Kidney epithelial cell (primary cell): Measurements from ENCODE around the gene GID4. TPM values are rescaled to one million over a fixed set of nuclear protein-coding genes. Genes with fewer than 3 reads are reported as not detected.

Source experiments
- DNase-seq: peaks from one replicate; pipeline ENCODE4 v3.0.0-alpha.2; 2010; ENCODE audit warnings: low read depth
- H3K27me3 ChIP-seq: 2 replicates; pipeline ENCODE4 v1.6.0; 2011; ENCODE audit warnings: low read length; ENCODE audit not compliant: control insufficient read depth, insufficient read depth
- H3K36me3 ChIP-seq: 2 replicates; pipeline ENCODE4 v1.5.1; 2011; ENCODE audit warnings: low read length; ENCODE audit not compliant: control insufficient read depth, insufficient read depth
- H3K4me3 ChIP-seq: 2 replicates; pipeline ENCODE4 v1.5.1; 2011; ENCODE audit warnings: low read depth, mild to moderate bottlenecking, control low read depth, low read length
- total RNA-seq: library from RNA; depleted of rRNA; stranded (reverse); fragments of >200 nt; gene quantifications from 2 replicates; pipeline ENCODE4 v1.2.3, GENCODE V29; 2015
- TF ChIP-seq, protein P1 (sequence below): IDR thresholded peaks from 2 replicates; pipeline ENCODE4 v1.5.1; 2011; ENCODE audit warnings: mild to moderate bottlenecking, moderate library complexity, low read length, control low read depth, inconsistent platforms; ENCODE audit not compliant: insufficient read depth, poor library complexity, severe bottlenecking

GID4 gene
- total RNA-seq, 1 donor from 2014 or later, result 8.6 TPM

DNA sequence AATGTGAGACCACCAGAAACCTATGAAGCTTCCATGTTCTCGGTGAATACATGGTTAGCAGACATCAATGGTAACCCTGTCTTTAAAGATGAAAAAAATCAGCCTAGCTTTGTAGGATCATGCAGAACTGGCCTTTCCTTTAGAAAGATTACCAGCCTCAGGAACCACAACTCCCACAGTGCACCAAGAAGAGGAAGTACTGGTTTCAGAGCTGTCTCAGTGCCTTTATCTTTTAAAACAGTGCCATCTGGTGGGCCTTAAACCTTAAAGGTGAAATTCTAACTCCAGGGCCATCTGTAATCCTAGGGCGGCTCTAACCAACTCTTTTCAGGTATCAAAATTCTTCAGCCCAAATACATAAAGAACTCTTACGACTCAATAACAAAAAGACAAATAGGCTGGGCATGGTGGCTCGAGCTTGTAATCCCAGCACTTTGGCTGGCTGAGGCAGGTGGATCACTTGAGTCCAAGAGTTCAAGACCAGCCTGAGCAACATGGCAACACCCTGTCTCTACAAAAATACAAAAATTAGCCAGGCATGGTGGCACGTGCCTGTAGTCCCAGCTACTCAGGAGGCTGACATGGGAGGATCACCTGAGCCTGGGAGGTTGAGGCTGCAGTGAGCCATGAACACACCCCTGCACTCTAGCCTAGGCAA lies 5.6 kb upstream of the GID4 start:
- TF ChIP-seq, protein P1, sequence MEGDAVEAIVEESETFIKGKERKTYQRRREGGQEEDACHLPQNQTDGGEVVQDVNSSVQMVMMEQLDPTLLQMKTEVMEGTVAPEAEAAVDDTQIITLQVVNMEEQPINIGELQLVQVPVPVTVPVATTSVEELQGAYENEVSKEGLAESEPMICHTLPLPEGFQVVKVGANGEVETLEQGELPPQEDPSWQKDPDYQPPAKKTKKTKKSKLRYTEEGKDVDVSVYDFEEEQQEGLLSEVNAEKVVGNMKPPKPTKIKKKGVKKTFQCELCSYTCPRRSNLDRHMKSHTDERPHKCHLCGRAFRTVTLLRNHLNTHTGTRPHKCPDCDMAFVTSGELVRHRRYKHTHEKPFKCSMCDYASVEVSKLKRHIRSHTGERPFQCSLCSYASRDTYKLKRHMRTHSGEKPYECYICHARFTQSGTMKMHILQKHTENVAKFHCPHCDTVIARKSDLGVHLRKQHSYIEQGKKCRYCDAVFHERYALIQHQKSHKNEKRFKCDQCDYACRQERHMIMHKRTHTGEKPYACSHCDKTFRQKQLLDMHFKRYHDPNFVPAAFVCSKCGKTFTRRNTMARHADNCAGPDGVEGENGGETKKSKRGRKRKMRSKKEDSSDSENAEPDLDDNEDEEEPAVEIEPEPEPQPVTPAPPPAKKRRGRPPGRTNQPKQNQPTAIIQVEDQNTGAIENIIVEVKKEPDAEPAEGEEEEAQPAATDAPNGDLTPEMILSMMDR, result peak; percentile 56
- Histone ChIP-seq H3K36me3 (no peaks in the 10 kb centered on the region), H3K4me3 (no peak overlapping the region), H3K27me3 (no peaks in the 10 kb centered on the region)
- DNase-seq, result peak; percentile 65

DNA sequence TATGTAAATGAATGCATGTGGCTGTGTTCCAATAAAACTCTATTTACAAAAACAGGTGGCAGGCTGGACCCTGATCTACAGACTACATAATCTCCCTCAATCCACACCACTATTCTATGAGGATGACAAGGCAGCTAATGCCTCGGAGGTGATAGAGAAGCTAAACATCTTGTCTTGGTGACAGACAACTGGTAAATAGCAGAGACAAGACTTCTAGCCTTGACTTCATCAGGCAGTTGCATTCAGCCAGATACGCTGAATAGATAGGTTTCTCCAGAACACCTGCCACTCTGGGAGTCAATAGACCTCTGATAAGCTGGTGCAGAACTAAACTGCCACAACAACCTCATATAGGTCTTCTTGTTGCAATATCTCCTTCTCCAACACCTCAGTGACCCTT lies 3.5 kb upstream of the GID4 start:
- H3K27me3 ChIP-seq, result no peaks in the 10 kb centered on the region
- DNase-seq, result no peak
- no peak overlapping the region for H3K4me3 ChIP-seq
- TF ChIP-seq, protein P1, result no peak
- H3K36me3 ChIP-seq, result no peaks in the 10 kb centered on the region

DNA sequence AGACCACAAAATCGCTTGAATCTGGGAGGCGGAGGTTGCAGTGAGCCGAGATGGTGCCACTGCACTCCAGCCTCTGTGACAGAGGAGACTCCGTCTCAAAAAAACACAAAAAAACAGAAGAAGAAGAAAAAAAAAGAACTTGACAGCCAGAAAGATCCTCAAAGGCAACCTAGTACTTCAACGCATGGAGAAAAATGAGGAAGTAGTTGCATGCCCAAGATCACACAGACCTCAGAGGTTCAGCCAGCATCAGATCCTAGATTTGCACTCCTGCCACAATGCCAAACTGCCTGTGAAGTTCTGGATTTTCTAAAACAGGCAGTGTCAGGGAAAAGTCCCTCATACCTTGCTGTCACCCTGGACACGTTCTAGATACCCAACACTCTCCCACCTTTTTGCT lies 1.7 kb upstream of the GID4 start:
- no peak for DNase-seq
- H3K4me3 ChIP-seq, result no peak overlapping the region
- TF ChIP-seq, protein P1, result no peak

DNA sequence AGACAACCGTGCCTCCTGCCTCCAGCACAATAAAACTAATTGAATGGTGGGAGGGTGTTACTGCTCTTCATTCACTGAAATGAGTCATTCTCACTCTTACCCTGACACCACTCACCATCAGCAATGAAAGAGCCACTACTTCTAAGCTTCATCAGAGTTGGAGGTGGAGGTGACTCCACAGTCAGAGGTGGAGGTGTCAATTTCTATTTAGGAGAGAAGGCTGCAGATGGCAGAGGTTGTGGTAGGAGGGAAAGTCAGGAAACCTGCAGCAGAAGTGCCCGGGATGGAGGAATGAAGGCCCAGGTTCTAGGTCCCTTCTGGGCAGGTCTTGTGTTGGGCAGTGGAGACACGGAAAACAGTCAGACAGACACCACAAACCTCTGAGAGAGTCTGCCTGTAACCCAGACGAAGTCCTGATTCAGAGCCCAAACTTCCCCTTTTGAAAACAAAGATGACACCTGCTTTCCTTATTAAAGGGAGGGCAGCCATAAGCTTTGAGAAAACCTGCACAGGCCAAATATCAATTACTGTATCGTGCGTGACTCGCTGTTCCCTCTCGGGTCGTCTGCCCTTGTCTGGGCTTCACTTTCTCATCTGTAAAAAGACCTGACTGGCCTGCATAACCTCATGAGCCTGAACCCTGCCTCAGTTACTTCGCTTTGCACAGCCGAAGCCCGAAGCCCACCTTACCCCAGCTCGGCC lies 908 bp upstream of the GID4 start:
- peak overlapping the region; percentile 98 for H3K4me3 ChIP-seq
- TF ChIP-seq, protein P1, result no peak
- H3K27me3 ChIP-seq, result no peaks in the 10 kb centered on the region
- no peaks in the 10 kb centered on the region for H3K36me3 ChIP-seq
- DNase-seq, result no peak

More for the DNA sequence above, 1.7 kb upstream of the GID4 start:
- Histone ChIP-seq H3K36me3 (no peaks in the 10 kb centered on the region), H3K27me3 (no peaks in the 10 kb centered on the region)

DNA sequence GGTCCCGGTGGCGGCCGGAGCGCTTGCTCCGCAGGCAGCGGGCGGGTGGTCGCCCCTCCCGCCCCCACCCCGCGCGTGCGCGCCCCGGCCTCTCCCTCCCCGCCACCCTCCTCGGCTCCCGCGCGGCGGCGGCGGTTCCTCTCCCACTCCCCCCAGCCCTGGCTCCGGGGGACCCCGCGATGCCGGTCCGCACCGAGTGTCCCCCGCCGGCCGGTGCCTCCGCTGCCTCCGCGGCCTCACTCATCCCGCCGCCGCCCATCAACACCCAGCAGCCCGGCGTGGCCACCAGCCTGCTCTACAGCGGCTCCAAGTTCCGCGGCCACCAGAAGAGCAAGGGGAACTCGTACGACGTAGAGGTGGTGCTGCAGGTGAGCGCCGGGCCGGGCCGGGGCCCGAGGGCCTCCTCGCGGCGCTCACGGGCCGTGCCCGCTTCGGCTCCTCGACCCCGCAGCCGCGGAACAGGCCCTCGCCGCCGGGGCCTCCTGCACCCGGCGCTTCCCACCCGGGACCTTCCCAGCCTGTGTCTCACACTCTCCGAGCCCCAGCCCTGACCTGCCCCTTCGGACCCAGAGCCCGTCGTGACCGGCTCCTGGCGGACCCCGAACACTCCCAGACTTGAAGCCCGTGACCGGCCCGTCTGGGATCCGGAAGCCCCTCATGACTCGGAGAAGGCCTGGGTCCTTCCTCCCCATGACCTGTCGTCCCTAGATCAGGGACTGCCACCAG lies 490 bp downstream of the GID4 start:
- no peak for DNase-seq
- TF ChIP-seq, protein P1, result no peak
- no peaks in the 10 kb centered on the region for H3K27me3 ChIP-seq
- H3K4me3 ChIP-seq, result peak overlapping the region; percentile 98
- no peaks in the 10 kb centered on the region for H3K36me3 ChIP-seq
